Activated CD8-positive, alpha-beta memory T cell treated with anti-CD3 and anti-CD28 coated beads, Interleukin-2, amount 50 U/mL, for 4 hours (primary cell): ENCODE data around the gene PKP4.

ENCODE experiments used
- DNase-seq: peaks from one replicate; pipeline ENCODE4 v3.0.0-alpha.2; 2020

PKP4 gene

GRCh38 chr2:158501301-158501700 lies 44.5 kb downstream of the PKP4 start:
- no peak for DNase-seq

GRCh38 chr2:158502974-158503373 lies 46.2 kb downstream of the PKP4 start:
- no peak for DNase-seq

- DNase-seq, result no peak
Observed at GRCh38 chr2:158504088-158504487, 47.3 kb downstream of the PKP4 start.

- no peak for DNase-seq
Observed at GRCh38 chr2:158505448-158505934, 48.7 kb downstream of the PKP4 start.

- DNase-seq, result no peak
Observed at GRCh38 chr2:158507141-158507540, 50.4 kb downstream of the PKP4 start.

- DNase-seq, result no peak
Observed at GRCh38 chr2:158507679-158508078, 50.9 kb downstream of the PKP4 start.

- no peak for DNase-seq
Observed at GRCh38 chr2:158509928-158510797, 53.4 kb downstream of the PKP4 start.

GRCh38 chr2:158510887-158511286 lies 54.1 kb downstream of the PKP4 start:
- DNase-seq, result no peak

GRCh38 chr2:158511706-158512105 lies 55.0 kb downstream of the PKP4 start:
- DNase-seq, result no peak

- DNase-seq, result no peak
Observed at GRCh38 chr2:158512323-158512722, 55.6 kb downstream of the PKP4 start.

GRCh38 chr2:158513841-158514240 lies 57.1 kb downstream of the PKP4 start:
- no peak for DNase-seq

- no peak for DNase-seq
Observed at GRCh38 chr2:158518084-158518483, 61.3 kb downstream of the PKP4 start.

GRCh38 chr2:158519481-158519880 lies 62.7 kb downstream of the PKP4 start:
- no peak for DNase-seq

- DNase-seq, result no peak
Observed at GRCh38 chr2:158529379-158530259, 72.9 kb downstream of the PKP4 start.

GRCh38 chr2:158530829-158531228 lies 74.1 kb downstream of the PKP4 start:
- no peak for DNase-seq

- no peak for DNase-seq
Observed at GRCh38 chr2:158533009-158533408, 76.3 kb downstream of the PKP4 start.

GRCh38 chr2:158539176-158540005 lies 82.6 kb downstream of the PKP4 start:
- DNase-seq, result no peak

GRCh38 chr2:158542577-158542976 lies 85.8 kb downstream of the PKP4 start:
- DNase-seq, result no peak

- DNase-seq, result no peak
Observed at GRCh38 chr2:158543957-158544356, 87.2 kb downstream of the PKP4 start.

GRCh38 chr2:158544998-158545397 lies 88.2 kb downstream of the PKP4 start:
- DNase-seq, result no peak

- DNase-seq, result no peak
Observed at GRCh38 chr2:158546412-158547144, 89.8 kb downstream of the PKP4 start.

GRCh38 chr2:158553257-158553656 lies 96.5 kb downstream of the PKP4 start:
- DNase-seq, result no peak
